Measurements from ENCODE around the gene RPL37.
"Not testable (repeated sequence)": the region's sequence is repeated elsewhere in the genome, so short reads cannot be mapped to it uniquely, and the experiment has no call there.

The RPL37 gene

DNA sequence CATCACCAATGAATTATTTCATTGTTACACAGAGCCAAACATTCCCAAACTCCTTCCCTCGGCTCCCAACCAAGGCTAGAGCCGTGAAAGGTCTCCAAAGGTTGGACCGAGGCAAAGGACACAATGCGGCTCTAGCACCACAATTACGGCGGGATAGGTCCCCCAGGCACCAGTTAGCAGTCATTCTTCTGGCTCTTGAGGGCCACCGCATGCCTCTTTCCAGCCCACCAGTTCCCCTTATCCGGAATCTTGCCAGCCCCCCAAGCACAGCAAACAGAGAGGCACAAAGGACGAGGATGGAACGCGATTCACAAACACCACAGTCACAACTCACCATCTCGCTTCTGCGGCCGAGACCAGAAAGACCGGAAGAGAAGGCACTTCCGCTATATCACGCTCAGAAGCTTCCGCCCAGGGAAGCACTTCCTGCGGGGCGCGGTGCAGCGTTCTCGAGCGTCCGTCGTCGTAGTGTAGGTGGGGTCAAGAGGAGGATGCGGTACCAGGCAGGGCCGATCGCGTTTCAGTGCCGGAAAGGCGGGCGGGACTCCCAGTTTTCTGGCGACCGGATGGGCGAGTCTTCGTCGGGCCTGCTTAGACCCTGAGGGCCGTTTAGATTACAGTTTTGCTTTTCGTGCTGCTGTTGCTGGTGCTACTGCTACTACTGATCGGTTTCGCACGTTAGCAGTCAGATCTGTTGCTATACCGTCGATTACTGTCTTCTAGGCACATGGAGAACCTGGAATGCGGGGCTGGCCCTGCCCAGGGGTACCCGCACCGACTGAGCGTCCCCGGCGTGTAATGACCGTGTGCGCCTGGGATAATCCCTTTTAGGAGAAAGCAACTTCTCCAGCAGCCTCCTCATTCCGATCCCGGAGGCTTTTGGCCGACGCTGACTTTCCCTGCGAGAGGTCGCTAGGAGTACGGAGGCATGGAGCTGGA is at the start of gene RPL37:
Gene RPL37, minus strand, starts transcription at position 374 of the 939 bp plus-strand sequence. Its CDS starts 37 bp downstream, at position 337.
- DNase-seq, result peak; percentile 93

DNA sequence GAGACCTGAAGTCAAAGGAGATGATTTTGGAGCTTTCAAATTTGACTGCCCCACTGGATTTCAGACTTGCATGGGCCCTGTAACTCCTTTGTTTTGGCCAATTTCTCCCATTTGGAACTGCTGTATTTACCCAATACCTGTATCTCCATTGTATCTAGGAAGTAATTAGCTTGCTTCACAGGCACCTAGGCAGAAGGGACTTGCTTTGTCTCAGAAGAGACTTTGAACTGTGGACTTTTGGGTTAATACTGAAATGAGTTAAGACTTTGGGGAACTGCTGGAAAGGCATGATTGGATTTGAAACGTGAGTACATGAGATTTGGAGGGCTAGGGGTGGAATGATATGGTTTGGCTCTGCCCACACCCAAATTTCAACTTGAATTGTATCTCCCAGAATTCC is 48.0 kb upstream of the RPL37 start:
- not testable (repeated sequence) for DNase-seq

DNA sequence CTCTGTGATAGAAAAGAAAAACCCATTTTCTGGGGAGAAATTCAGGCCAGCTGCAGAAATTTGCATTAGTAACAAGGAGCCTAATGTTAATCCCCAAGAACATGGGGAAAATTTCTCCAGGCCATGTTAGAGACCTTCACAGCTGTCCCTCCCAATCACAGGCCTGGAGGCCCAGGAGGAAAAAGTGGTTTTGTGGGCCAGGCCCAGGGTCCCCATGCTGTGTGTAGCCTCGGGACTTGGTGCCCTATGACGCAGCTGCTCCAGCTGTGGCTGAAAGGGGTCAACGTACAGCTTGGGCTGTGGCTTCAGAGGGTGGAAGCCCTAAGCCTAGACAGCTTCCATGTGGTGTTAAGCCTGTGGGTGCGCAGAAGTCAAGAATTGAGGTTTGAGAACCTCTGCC is 47.3 kb upstream of the RPL37 start:
- no peak for DNase-seq

DNA sequence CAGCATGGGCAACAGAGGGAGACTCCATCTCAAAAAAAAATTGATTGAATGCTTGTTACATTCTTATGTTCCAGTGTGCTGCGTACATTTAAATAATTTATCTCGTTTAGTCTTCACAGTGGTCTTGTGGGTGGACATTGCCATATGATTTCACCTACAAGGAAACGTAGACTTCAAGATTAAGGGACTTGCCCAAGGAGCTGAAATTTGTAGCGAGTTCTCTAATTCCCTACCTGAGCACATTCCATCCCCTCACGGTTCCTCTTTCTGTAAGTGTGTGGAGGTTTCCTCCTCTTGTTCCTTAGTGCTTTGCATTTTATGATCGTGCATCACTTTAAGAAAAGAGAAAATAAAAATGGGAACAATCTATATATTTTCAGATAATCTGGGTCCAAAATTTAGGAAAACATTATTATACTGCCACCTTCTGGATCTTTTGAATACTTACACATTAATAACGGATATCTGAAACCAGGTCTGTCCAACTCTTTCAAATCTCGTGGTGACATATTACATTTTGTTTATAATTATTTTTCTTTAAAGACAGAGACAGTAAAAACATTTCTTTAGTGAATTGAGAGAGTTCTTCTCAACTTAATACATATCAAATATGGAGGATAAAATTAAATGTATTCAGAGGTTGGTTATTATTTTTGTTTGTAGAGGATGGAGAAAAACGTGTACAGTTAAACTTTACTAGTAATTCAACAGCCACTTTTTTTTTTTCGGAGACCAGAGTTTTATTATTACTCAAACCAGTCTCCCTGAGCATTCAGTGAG is 44.3 kb upstream of the RPL37 start:
- no peak for DNase-seq

DNA sequence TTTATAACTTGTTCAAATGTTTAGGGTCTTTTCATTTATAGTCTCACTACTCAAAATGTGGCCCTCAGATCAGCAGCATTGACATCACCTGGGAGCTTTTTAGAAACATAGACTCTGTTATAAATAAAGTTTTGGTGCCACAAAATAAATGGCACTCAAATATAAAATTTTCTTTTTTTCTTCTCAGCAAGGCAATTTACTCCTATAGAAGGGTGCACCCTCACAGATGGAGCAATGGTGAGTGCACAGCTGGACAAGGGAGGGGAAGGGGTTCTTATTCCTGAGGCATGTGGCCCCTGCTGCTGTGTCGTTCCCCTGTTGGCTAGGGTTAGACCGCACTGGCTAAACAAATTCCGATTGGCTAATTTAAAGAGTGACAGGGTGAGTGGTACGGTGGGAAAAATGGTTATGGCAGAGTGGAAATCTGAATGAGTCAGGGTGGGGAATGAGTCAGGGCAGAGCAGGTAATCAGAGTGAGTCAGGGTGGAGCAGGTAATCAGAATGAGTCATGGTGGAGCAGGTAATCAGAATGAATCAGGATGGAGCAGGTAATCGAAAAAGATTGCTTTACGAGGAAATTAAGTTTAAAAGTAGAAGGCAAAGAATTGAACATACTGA is 42.5 kb upstream of the RPL37 start:
- no peak for DNase-seq

DNA sequence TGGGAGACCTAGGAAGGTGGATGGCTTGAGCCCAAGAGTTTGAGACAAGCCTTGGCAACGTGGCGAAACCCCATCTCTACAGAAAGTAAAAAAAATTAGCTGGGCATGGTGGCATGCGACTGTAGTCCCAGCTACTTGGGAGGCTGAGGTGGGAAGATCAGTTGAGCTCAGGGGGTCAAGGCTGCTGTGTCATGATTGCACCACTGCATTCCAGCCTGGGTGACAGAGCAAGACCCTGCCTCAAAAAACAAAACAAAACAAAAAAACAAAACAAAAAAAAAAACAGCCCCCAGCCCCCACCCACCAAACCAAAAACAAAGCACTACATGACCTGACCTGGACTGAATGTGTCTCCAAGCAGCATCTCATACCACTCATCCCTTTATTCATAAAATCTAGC is 40.9 kb upstream of the RPL37 start:
- DNase-seq, result no peak

DNA sequence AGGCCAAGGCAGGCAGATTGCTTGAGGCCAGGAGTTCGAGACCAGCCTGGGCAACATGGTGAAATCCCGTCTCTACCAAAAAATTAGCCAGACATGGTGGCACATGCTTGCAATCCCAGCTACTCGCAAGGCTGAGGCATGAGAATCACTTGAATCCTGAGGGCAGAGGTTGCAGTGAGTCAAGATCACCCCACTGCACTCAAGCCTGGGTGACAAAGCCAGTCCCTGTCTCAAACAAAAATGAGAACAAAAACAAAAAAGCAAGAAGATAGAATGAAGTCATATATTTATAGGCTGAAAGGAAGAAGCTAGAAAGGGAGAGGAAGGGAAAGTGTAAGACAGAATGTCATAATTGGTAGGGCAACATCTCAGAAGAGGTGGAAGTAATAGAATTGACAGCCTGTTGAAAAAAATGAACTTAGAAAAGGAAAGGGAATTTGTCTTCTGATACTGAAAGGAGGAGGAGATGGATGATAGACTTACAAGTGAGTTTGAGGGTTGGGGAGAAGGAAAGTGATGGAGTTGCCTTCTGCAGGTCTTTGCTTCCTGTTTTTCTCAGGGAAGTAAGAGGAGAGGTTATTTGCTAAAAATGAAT is 38.4 kb upstream of the RPL37 start:
- no peak for DNase-seq

DNA sequence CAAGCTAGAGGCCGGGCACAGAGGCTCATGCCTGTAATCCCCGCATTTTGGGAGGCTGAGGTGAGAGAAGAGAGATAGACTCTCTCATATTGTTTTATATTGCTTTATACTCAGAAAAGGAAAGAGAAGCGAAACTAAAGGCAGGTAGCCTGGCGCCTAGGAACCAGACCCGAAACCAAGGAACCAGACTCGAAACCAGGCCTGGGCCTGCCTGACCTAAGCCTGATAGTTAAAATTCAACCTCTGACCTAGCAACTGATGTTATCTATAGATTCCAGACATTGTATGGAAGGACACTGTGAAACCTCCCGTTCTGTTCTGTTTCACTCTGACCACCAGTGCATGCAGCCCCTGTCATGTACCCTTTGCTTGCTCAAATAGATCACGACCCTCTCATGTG is 37.2 kb upstream of the RPL37 start:
- not testable (repeated sequence) for DNase-seq

DNA sequence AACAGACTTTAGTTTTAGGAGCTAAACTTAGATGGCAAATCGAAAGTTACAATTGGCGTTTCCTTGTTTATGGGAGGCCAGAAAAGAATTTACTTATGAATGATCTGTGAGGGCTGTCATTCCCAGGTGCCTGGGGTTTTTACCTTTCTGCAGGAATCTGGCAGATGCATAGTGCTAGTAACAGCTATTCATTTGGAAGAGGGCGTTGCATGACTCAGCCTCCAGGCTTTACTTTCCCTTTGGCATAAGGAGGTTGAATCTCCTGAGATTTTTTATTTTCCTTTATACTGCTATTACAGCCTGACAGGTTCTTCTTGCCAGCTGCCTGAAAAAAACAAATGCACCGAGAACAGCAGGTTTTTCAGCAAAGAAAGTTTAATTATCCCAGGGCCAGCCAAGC is 36.2 kb upstream of the RPL37 start:
- DNase-seq, result no peak

DNA sequence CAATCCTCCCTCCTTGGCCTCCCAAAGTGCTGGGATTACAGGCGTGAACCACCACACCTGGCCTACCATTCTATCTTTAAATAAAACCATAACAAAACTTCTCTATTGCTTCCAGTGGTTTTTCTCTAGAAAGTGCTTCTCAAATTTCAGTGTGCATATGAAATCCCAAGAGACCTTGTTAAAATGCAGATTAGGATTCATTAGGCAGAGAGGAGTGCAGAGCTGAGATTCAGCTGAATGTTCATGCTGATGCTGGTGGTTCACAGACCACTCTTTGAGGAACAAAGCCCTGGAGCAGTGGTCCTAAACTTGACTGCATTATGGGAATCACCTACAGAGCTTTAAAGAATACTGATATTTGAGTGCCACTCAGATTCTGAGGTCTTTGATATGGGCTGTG is 34.4 kb upstream of the RPL37 start:
- no peak for DNase-seq

DNA sequence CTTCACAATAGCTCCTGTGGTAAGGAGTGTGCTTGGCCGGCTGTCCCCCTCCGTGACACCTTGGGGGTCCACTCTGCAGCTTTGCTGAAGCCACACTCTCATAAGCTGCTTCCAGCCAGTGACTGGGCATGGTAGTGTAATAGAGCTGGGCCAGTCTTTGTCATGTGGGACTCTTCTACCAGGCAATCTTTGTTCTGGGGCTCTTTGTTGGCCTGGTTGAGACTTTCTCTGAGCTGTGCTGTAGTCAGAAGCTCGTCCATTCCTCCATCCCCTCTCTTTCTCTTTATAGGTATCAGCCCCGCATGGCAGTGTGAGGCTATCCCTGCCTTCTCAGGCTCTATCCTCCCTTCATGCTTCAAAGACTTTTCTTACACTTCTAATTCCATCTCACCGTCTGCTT is 31.8 kb upstream of the RPL37 start:
- no peak for DNase-seq

DNA sequence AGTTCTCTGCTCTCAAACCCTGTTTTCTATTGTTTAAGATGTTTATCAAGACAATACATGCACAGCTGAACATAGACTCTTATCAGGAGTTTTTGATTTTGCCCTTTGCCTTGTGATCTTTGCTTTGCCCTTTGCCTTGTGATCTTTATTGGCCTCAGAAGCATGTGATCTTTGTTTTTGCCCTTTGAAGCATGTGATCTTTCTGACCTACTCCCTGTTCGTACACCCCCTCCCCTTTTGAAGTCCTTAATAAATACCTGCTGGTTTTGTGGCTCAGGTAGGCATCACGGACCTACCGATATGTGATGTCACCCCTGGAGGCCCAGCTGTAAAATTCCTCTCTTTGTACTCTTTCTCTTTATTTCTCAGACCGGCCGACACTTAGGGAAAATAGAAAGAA is 30.0 kb upstream of the RPL37 start:
- DNase-seq, result not testable (repeated sequence)

DNA sequence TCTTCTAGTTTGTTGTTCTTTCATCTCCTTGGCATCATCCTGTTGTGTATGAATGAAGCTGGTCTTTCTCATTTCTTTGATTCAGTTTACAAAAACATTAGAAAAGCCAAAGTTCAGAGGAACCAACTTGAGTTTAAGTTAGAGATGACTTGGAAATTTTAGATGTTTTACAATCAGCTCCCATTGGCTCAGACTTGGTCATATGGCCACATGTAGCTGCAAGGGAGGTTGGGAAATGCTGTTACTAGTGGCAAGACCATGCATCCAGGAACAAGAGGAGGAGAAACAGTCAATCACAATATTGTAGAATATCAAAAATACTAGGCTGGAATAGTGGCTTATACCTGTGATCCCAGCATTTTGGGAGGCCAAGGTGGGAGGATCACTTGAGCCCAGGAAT is 25.7 kb upstream of the RPL37 start:
- DNase-seq, result no peak

DNA sequence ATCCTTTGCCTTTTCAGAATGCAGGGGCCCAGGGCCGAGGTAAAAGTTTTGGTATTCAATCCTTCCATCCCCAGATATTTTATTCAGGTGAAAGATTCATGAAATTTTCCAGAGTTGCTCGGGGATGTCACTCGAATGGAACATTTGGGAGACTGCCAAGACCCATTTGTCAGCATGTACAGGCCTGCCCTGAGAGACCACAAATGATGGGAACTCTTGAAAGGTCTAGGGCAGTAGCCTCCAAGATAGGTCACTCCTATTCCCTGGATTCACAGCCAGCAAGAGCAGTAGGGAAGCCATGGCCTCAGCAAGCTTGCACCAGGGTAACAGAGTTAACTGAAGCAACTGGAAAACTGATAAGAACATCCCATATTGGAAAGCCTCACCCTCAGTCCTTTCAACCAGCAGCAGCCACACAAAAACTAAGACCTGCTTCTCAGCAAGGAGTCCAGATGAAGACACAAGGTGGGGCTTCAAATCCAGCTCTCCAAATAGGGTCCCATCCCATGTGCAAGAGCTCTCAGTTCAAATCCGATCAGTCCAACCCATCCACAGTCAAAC is 18.7 kb upstream of the RPL37 start:
- no peak for DNase-seq

DNA sequence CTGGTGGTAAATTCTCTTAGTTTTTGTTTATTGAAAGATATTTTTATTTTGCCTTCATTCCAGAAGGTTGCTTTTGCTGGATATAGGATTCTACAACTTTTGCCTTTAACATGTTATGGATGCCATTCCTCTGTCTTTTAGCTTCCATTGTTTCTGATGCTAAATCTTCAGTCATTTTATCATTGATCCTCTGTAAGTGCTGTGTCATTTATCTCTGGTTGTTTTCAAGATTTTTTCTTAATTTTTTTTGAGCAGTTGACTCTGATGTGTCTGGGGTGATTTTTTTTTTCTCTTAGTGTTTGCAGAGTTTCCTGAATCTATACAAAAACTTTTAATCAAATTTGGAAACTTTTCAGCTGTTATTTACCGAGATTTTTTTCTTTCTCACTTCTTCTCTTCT is 12.5 kb upstream of the RPL37 start:
- DNase-seq, result no peak

DNA sequence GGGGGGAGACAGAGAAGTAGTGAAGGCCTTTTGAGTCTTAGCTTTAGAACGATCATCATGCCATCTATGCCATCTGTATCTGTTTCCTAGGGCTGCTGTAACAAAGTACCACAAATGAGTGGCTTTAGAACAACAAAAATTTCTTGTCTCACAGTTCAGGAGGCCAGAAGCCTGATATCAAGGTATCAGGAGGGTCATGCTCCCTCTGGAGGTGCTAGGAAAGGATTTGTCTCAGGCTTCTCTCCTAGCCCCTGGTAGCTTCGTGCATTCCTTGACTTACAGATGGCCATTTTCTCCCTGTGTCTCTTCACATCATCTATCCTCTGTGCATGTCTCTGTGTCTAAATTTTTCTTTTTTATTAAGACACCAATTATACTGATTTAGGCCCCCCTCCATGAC is 11.3 kb upstream of the RPL37 start:
- DNase-seq, result no peak

DNA sequence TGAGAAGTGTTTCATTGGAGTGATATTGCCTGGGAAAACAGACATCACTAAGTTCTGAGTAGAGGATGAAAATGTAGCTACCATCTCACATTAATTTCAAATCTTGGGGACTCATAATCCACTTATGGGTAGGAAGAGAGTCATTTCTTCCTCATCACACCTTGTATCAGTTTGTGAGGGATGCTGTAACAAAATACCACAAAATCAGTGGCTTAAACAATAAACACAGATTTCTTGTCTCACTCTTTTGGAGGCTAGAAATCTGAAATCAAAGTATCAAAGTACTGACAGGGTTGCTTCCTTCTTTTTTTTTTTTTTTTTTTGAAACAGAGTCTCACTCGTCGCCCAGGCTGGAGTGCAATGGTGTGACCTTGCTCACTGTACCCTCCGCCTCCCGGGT is 9.5 kb upstream of the RPL37 start:
- no peak for DNase-seq

DNA sequence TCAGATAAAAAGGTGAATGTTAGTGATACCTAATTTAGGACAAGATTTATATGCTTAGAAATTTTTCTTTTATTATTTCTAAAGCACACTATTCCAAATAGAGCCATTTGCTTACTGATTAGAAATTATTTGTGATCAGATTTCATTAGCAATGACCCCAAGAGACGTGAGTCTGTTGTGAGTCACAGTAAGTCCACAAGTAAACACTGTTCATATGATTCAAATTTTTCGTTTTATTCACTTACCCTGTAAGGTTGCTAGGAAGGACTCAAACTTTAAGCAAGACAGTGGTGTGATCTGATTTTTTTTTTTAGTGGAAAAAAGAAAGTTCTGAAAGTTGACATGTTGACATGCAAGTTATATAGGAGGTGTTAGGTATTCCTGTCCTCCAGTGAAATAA is 7.3 kb upstream of the RPL37 start:
- DNase-seq, result no peak

DNA sequence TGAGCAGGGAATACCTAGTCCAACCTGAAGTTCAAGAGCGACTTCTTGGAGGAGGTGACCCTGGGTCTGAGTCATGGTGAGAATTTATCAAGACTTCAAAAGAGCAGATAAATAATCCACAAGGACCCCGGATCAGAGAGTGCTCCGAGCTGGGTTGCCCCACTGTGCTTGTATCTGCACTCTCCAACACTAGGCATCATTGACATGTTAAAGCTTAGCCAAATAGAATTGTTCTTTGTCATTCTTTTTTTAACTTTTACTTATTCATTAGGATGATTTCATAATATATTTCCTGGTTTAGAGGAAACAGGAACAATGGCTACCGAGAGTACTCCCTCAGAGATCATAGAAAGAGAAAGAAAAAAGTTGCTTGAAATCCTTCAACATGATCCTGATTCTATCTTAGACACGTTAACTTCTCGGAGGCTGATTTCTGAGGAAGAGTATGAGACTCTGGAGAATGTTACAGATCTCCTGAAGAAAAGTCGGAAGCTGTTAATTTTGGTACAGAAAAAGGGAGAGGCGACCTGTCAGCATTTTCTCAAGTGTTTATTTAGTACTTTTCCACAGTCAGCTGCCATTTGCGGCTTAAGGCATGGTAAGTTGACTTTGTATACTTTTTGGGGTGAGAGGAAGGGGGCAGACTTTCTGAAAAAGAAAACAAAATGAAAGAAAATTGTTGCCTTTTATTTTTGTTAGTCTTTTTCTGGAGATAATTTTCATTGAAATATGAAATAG is 6.2 kb upstream of the RPL37 start, which contains the start of gene CARD6:
Gene CARD6, plus strand, starts transcription at position 300 of the 738 bp plus-strand sequence. Its CDS starts 16 bp downstream, at position 316.
- DNase-seq, result no peak

DNA sequence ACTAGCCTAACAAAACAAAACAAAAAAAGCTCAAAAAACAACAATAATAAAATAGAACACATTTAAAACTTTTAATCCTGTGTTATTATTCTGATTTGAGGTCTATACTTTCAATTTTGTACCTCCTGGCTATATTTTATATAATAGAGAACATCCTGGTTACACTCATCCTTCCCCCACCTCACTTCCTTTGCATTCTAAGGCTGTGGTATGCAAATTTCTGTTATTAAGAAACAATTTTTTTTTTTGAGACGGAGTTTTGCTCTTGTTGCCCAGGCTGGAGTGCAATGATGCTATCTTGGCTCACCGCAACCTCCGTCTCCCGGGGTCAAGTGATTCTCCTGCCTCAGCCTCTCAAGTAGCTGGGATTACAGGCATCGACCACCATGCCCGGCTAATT is 3.1 kb upstream of the RPL37 start:
- DNase-seq, result no peak

DNA sequence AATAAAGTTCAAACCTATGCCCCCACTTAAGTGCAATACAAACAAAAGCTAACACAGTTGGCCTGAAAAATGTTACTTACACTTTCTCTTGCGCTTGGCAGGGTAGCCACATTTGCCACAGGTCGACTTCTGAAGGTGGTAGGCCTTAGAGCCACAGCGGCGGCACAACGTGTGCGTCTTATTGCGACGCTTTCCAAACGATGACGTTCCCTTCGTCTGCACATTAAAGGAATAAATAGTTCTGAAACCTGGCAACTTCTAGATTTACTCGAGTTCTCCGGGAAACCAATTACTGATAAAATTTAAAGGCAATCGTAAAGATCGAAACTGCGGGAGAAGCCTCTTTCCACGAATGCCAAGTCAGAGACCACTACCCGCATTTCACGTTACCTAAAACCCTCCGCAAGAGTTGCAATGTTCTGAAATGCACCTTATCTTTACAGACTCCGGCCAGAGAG is 602 bp downstream of the RPL37 start:
- DNase-seq, result no peak

DNA sequence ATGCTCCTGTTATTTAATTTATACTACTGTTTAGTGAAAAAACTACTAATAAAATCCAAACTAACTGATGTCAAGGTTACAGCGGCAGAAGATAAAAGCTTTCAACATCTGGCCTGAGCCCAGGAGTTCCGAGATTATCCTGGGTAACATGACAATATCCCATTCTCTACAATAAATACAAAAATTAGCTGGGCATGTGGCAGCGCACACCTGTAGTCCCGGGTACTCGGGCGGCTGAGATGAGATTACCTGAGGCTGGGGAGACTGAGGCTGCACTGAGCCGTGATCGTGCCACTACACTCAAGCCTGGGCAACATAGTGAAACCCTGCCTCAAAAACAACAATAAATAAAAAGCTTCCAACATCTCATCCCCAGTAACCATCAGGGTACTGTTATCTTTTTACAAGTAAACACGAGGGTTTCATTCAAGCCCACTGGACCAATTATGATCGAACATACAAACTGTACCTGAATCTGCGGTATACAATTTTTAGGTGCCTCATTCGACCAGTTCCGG is 1.3 kb downstream of the RPL37 start:
- DNase-seq, result no peak

Measured in activated CD8-positive, alpha-beta memory T cell treated with anti-CD3 and anti-CD28 coated beads, Interleukin-2, amount 50 U/mL, for 48 hours (primary cell).